Epithelial cell of prostate (primary cell): ENCODE measurements around the gene GSE1.

Source experiments
- DNase-seq: peaks from one replicate; pipeline ENCODE4 v3.0.0-alpha.2; 2011; ENCODE audit warnings: low read depth, low spot score
- H3K27ac ChIP-seq: fragments of 450-650 bp; 2 replicates; pipeline ENCODE4 v1.5.1; 2017; ENCODE audit warnings: mild to moderate bottlenecking

The GSE1 gene

DNA sequence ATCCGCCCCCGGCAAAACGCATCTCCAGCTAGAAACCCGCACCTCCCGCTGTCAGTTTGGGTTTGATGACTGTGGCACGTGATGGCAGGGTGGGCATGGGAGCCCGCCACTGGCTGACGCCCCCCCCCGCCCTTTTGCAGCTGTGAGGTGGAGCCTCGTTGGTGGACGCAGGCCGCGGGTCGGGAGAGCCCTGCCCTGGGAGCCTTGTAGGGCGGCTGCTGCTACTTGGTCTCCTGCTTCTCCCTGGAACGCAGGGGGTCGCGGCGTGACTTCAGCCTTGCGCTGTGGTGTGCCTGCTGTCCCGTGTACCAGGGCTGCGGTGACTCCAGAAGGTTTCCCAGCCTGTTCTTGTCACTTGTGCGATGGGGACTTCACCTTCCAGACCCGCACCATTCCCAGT lies 28.2 kb downstream of the GSE1 start:
- no peak overlapping the region for H3K27ac ChIP-seq
- no peak for DNase-seq

DNA sequence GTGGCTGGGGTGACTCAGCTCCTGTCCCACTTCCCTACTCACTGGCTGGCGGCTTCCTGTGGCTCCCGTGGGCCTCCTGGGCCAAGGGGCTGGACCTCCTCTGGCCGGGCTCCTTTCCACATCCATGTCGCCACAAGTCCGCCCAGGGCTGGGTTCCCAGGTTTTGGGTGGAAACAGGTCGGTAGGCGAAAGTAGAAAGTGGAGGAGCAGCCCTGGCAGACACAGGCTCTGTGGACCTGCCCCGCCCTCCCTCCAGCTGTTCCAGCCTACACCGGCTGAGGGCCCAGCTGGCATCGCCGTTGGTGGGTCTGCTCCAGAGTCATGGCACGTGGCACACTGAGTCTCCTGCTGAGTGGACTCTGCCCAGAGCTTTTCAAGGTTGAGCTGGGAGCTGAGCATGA lies 28.7 kb downstream of the GSE1 start:
- DNase-seq, result no peak
- H3K27ac ChIP-seq, result no peak overlapping the region

DNA sequence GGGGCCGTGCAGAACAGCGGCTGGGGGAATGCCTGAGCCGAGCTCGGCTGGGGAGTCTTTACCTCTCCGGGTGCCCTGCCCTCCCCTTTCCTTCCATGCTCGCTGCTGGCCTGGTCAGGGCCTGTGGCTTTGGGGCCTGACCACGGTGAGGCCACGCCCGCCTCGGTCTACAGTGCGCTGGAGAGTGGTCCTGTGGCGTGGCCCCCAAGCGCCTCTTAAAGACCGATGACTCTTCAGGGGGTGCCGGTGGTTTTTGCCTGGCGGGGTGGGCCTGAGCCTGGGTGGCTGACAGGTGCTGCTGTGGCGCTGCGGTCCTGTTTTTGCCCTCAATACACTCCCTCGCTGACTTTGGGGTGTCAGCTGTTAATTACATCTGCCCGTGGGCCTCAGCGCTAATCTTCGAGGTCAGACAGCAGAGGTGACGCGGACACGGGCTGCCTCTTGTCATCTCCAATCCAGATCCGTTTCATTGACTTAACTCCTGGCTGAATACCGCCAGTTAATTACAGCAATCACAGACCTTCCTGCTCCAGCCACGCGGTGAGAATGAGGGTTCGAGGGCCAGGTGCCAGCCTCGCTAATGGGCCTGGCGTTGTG lies 29.7 kb downstream of the GSE1 start:
- DNase-seq, result no peak
- no peak overlapping the region for H3K27ac ChIP-seq

DNA sequence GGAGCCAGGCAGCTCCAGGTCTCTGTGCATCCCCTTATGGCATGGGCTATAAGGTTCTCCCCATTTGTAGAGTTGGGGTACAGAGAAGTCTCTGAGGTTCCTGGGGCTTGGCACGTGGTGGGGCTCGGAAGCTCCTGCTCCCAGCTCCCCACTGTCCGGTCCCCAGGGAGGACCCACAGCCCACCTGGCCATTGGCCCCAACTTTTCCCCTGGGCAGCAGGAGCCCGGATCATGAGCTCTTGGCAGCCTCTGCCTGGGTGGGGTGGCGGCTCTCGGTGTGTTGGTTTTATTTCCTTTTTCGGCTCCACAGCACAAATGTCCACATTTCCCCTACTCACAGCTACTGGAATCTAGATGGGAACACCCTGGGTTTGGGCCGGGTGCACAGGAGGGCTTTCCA lies 30.5 kb downstream of the GSE1 start:
- H3K27ac ChIP-seq, result no peak overlapping the region
- DNase-seq, result no peak

DNA sequence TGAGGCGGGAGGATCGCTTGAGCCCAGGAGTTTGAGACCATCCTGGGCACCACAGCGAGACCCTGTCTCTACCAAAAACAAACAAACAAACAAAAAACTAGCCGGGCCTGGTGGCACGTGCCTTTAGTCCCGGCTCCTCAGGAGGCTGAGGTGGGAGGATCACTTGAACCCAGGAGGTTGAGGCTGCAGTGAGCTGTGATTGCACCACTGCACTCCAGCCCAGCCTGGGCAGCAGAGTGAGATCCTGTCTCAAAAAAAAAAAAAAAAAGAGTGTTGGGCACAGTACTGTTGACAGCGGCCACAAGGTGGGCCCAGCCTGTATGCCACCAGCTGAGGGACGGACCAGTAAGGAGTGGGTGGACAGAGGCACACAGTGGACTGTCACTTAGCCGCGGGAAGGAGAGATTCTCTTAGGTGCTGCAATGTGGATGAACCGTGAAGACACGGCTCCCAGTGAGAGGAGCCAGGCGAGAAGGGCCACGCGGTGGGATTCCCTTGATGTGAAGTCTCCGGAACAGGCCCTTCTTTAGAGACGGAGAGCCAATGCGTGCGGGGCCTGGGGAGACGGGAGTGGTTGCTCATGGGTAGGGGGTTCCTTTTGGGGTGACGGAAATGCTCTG lies 31.1 kb downstream of the GSE1 start:
- no peak overlapping the region for H3K27ac ChIP-seq
- DNase-seq, result no peak

DNA sequence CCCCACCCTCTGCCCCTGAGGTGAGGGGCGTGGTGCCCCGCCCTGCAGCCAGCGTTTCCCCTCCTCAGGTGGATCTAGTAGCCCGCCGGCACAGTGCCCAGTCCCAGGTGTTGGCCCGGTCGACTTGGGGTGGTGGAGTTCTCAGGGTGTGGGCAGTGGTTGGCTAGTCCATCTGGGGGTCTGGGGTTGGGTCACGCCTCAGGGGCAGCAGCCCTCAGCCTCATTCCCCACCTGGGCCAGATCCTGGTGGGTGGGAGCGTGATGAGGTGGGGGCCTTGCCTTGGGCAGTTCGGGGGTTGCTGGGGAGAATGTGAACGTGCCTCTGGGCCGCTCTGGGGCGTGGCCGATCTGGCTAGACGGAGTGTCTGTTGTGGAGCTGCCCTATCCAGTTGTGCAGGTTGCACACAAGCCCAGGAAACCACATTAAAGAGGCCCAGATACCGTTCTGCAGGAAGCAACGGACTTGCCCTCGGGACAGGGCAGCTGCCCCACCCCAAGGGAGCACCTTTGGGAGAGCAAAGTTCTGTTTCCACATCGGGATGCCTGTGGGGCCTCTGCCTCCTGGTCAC lies 32.0 kb downstream of the GSE1 start:
- no peak overlapping the region for H3K27ac ChIP-seq
- DNase-seq, result peak; percentile 65

DNA sequence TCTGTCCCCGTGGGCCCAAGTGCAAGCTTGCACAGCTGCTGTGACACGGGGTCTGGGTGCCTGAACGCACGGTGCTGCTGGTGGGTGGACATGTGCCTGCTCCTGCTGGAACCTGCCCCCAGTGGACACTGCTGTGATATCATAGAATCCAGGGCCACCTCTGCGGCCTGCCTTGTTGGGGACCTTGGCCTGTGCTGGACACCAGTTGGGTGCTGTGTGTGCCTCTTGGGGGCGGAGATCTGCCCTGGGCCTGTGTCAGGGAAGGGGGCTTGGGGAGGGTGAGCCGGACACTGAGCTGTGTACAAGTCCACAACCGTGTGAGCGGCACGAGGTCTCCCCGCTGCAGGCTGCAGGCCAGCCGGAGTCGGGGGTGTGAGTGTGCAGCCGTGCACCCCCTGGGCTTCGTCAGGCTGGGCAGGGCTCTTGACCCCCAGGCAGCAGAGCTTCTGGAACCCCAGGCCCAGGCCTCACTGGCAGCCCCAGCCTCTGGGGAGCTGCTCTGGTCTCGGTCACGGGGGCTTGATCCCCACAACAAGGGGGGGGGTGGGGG lies 33.3 kb downstream of the GSE1 start:
- H3K27ac ChIP-seq, result no peak overlapping the region
- no peak for DNase-seq

DNA sequence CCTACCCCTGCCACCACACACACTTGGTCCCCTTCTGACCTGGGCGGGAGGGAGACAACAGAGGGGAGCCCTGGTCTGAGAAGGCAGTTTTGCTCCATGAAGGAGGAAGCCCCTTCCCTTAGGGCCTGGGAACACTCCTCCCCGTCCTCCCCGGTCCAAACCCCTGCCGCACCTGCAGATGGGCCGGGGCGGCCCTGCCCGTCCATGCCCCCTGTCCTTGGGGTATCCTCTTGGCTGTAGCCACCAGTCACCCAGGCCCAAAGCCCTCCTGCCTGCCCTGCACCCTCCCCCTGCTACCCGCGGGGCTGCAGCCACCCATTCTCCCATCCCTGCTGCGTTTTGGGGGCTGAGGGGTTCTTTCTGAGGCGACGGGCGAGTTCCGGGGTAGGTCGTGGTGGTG lies 33.9 kb downstream of the GSE1 start:
- H3K27ac ChIP-seq, result no peak overlapping the region
- no peak for DNase-seq

DNA sequence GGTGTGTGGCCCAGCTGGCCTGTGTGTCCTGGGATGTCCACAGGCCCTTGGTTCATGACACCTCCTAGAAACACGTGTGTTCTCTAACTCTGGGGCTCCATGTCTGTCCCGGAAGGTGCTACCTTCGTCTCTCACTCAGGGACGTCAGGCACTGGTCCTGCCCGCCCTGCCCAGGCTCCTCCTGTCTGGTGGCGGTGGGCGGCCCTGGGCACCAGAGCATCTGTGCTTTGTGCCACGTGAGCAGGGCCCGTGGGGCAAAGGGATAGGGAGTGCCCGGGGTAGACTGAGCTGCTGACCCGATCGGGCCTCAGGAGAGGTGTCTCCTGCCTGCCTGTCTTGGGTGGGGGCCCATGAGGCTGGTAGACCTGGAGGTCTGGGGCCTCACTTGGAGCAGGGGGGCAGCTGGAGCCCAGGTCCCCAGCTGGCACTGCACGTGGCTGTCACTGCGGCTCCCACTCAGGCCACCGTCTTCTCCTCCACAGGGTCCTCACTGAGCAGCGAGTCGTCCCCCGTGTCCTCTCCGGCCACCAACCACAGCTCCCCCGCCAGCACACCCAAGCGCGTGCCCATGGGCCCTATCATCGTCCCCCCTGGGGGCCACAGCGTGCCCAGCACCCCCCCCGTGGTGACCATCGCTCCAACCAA lies 35.1 kb downstream of the GSE1 start:
- DNase-seq, result no peak

DNA sequence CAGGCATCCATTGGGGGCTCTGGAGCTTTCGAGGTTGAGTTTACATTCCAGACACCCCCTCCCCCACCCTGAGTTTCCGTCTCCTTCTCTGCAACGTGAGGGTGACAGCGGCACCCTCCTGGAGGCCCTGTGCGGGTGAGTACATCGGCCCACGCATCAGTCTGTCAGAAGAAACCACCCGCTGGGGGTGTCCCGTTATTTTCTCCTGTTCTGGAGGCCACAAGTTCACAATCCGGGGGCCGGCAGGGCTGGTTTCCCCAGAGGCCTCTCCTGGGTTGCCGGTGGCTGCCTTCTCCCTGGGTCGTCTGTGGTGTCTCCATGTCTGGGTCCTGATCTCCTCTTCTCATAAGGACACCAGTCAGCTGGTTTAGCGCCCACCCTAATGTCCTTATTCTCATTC lies 35.7 kb downstream of the GSE1 start:
- no peak for DNase-seq
- no peak overlapping the region for H3K27ac ChIP-seq

More for the DNA sequence above, 35.1 kb downstream of the GSE1 start:
- no peak overlapping the region for H3K27ac ChIP-seq

DNA sequence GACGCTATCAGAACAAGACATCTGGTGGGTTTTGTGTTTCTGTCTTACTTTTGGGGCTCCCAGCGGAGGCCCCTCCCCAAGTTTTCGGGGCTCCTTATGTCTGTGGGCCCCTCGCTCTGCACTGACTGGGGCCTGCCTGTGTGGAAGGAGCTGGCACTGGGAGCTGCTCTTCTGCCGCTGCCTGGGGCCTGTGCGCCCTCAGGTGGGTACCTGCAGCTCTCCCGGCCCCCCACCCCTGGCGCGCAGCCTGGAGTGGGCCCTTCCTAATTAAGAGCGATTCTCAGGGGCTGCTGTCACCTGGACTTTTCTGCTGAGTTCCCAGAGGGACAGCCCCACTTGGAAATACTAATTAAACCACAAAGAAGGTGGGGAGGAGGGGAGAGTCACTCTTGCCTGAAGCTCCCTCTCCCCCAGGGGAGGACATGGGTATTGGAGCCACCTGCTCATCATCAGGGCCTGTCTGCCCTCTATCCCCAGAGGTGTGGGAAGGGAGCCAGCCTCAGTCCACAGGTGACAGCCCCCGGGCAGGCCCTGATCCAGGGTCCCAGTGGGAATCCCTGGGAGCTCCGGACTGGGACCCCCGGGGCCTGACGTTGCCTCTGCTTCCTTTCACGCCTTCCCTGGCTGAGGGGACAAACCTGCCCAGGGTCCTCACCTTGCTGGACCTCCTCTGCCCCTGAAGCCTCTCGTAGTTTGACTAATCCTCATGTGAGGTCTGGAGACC lies 36.5 kb downstream of the GSE1 start:
- DNase-seq, result no peak
- H3K27ac ChIP-seq, result no peak overlapping the region

DNA sequence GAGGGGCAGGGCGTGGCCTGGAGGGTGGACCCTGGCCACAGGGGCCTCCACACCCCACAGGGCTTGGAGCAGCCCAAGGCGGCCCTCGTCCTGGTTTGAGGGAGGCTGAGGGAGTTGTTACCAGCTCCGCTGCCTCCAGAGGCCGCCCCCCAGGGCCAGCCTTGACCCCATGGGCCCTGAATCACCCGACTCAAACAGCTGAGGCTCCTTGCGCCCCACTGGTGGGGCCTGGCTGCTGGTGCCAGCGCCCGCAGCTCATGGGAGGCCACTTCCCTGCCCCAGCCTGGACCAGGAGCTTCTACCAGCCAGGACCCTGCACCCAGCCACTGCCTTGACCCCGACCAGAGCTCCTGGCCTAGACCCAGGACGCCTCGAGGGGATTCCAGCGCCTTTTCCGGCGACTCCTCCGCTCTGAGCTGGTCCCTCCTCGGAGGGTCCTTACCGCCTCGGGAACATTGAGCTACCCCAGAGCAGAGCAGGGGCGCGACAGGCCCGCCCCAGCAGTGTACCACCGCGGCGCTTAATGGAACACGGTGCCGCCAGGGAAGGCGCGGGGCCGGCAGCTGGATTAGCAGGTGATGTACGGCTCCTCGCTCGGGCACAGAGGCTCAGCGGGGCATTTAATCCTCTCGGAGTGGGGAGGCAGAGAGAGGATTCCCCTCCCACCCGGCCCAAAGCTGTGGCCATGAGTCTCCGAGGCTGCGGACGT lies 37.2 kb downstream of the GSE1 start:
- DNase-seq, result no peak
- no peak overlapping the region for H3K27ac ChIP-seq

DNA sequence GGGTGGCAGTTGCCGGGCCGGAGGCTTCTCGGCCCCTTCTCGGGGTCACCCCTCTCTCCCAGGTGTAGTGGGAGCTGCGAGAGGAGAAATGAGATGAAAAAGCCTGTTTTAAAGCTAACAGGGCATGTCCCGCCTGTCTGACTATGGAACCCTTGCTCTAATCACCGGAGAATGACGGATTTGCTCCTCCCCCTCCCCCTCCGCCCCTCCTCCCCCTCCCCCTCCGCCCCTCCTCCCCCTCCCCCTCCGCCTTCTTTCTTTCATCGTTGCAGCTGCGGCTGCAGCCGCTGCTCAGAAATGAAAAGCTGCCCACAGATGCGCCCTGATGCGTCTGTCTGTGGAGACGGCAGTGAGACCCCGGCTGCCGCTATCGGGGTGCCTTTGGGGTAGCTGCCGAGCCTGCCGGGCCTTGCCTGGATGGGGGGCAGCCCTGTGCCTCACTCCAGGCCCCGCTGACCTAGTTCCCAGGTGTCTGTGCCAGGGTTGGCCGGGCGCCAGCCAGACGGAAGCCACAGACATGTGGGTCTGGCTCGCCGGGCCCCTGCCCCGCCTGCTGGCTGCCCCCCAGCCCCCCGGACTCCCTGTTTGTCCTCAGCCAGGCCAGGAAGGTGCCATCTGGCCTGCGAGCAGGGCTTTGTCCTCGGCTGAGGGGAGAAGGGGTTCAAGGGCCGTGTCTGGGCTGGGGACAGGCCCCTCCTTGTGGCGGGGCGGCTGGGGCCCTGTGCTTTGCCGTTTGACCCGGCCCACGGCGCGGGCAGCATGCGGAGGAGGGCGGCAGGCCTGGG lies 37.9 kb downstream of the GSE1 start:
- no peak overlapping the region for H3K27ac ChIP-seq
- DNase-seq, result no peak

DNA sequence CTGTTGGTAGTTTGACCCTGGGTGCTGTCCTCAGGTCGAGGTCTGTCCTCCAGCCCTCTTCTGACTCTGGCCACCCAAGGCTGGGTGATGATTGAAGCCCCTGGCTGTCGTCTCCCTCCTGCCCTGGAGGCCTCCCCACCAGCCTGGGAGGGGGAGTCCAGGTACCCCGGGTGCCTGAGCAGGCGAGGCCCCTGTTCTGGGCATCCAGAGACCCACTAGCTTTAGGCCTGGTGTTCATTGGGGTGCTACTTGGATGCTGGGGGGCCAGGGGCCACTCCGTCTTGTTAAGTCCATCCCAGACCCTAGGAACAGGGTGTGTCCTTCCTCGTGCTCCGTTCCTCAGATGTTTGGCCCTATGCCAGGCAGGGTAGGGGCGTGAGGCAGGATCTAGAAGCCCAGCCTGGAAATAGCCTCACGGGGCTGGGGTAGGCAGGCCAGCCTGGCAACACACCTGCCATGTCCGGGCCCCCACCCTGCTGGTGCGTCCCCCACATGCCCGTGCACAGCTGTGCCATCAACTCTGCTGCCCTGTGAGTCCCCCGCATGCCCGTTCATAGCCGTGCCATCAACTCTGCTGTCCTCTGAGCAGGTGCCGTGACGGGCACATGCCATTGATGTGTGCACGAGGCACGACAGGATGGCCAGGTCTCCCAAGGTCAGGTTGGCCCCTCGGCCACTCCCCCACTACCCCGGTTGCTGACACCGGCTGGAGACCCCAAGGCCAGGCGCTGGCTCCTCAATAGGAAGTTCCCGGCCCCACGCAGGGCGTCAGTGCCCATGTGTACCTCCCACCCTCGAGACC lies 38.7 kb downstream of the GSE1 start:
- no peak overlapping the region for H3K27ac ChIP-seq
- no peak for DNase-seq

DNA sequence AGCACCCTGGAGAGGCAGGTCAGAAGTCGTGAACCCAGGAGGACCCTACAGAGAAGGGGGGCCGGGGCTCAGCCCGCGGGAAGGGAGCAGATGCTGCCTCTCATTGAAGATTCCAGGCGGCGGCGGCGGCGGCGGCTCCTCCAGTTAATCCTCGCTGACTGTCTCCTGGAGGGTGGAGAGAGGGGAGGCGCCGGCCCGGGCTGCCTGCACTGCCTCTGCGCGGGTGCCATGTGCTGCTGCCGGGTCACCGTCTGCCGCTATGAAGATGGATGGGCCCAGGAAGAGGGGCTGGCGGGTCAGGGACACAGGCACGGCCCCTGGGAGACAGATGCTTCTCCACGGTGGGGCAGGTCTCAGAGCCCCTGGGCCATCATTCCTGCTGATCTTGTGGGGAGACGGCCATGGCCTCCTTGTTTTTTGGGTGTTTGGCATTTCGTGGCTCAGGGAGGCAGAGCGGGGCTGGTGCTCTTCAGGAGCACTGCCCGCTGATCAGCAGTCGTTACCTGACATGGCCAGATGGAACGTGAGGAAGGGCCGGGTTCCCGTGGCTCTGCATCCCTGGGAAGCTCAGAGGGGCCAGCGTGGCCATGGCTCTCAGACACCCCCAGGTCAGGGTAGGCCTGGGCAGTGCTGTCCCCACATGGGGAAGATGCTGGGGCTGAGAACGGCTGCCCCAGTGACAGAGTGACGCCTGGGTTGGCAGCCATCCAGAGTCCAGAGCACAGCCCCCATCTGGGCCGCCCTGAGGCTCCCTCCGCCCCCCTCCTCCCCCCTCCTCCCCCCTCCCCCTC lies 39.5 kb downstream of the GSE1 start:
- no peak for DNase-seq
- no peak overlapping the region for H3K27ac ChIP-seq

DNA sequence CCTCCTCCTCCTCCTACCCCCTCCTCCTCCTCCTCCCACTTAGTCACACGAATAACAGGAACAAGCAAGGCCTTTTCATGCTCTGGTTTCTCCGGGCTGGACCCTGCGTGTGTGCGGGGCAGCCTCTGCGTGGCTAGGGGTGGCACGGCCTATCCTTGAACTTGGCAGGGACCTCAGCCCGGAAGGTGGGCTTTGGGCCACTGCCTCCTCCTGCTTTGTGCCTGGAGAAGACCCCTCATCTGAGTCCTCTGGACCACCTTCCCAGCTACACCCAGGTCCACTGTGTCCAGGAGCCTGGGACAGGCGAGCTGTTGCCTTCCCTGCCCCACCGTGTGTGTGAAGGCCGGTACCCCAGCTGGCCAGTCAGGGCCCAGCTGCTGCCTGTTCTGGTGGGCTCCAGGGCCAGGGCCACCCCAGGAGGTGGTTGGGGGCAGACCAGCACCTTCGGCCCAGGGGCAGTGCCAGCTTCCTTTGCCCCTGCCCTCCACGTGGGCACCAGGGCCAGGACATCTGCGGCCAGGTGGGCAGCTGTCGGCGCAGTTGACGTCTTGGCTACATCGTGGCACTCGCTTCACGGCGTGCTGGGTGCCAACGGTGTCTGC lies 40.3 kb downstream of the GSE1 start:
- no peak for DNase-seq
- H3K27ac ChIP-seq, result no peak overlapping the region
